H1 (cell line): Measurements from ENCODE around the gene MRI1. TPM values are rescaled to one million over a fixed set of nuclear protein-coding genes. Genes with fewer than 3 reads are reported as not detected.

Experiments used
- CTCF ChIA-PET: fragments of 300-600 bp; sonication (Branson Sonifier 250); formaldehyde crosslinking; loops from one replicate; lab custom pipeline; 2021; ENCODE audit not compliant: partially characterized antibody; lab: Charles Lee
- POLR2A ChIA-PET: fragments of 300-600 bp; sonication (Branson Sonifier 250); formaldehyde crosslinking; loops from one replicate; lab custom pipeline; 2021; ENCODE audit warnings: inconsistent platforms; ENCODE audit not compliant: partially characterized antibody; lab: Charles Lee
- DNase-seq, 2 experiments: peaks; one replicate each; pipeline versions ENCODE4 v3.0.0 to v3.0.0-alpha.2; 2010 to 2022; ENCODE audit warnings: low spot score in 2 of 2, low read depth in 1 of 2, mixed read lengths in 1 of 2
- FAIRE-seq: peaks from 2 replicates; lab custom pipeline; 2011; peaks lifted over from hg19 to GRCh38; lab: Jason Lieb, UNC
- H2AFZ ChIP-seq: 2 replicates; pipeline ENCODE4 v1.8.1; 2012; ENCODE audit warnings: low read length, inconsistent platforms
- H2AK5ac ChIP-seq: 2 replicates; pipeline ENCODE4 v1.6.1; 2013; ENCODE audit warnings: low read depth, low read length
- H2BK120ac ChIP-seq: replicated peaks from 2 replicates; pipeline ENCODE3; 2013; ENCODE audit warnings: low read depth, low read length, inconsistent platforms
- H2BK12ac ChIP-seq: 2 replicates; pipeline ENCODE4 v1.6.1; 2013; ENCODE audit warnings: low read depth, low read length
- H2BK15ac ChIP-seq: 2 replicates; pipeline ENCODE4 v1.6.1; 2013; ENCODE audit warnings: low read length
- H2BK20ac ChIP-seq: 2 replicates; pipeline ENCODE4 v1.6.1; 2013; ENCODE audit warnings: low read length
- H2BK5ac ChIP-seq: 2 replicates; pipeline ENCODE4 v1.6.1; 2013; ENCODE audit warnings: low read depth, low read length
- H3K14ac ChIP-seq: 2 replicates; pipeline ENCODE4 v1.6.1; 2013; ENCODE audit warnings: inconsistent platforms; ENCODE audit not compliant: insufficient read length
- H3K18ac ChIP-seq: 2 replicates; pipeline ENCODE4 v1.6.1; 2013; ENCODE audit warnings: low read length; ENCODE audit errors: extremely low read depth
- H3K23ac ChIP-seq: 2 replicates; pipeline ENCODE4 v1.6.1; 2013; ENCODE audit warnings: inconsistent platforms; ENCODE audit not compliant: insufficient read length
- H3K23me2 ChIP-seq: 2 replicates; pipeline ENCODE4 v1.6.1; 2013; ENCODE audit warnings: low read depth, low read length
- H3K27ac ChIP-seq: 2 replicates; pipeline ENCODE4 v1.6.1; 2011; ENCODE audit warnings: low read depth, low read length, inconsistent platforms
- H3K27me3 ChIP-seq, 4 experiments: replicated peaks in 1 of 4; 1 replicate in 1 of 4; 2 replicates in 3 of 4; pipeline versions ENCODE4 v1.6.1 to v1.8.1; 2011 to 2013; ENCODE audit warnings: low read length in 3 of 4, mild to moderate bottlenecking in 3 of 4, inconsistent platforms in 2 of 4, mixed read lengths in 2 of 4, moderate library complexity in 1 of 4; ENCODE audit not compliant: control insufficient read depth in 3 of 4, insufficient read depth in 3 of 4; ENCODE audit errors: extremely low read depth in 1 of 4
- H3K36me3 ChIP-seq, 4 experiments: 2 replicates each; pipeline versions ENCODE4 v1.6.1 to v1.8.1; 2011 to 2013; ENCODE audit warnings: mild to moderate bottlenecking in 4 of 4, low read length in 3 of 4, moderate library complexity in 2 of 4, control low read depth in 1 of 4, inconsistent platforms in 1 of 4; ENCODE audit not compliant: insufficient read depth in 4 of 4, control insufficient read depth in 2 of 4
- H3K4ac ChIP-seq: replicated peaks from 2 replicates; pipeline ENCODE3; 2013; ENCODE audit warnings: low read length, low read depth, mixed read lengths, inconsistent platforms; ENCODE audit not compliant: insufficient read length
- H3K4me1 ChIP-seq, 4 experiments: replicated peaks in 1 of 4; 1 replicate in 1 of 4; 2 replicates in 3 of 4; pipeline versions ENCODE4 v1.6.1 to v1.8.1; 2011 to 2013; ENCODE audit warnings: low read length in 3 of 4, inconsistent platforms in 2 of 4, mixed read lengths in 1 of 4; ENCODE audit not compliant: insufficient read depth in 4 of 4, control insufficient read depth in 3 of 4
- H3K4me2 ChIP-seq, 2 experiments: 2 replicates each; pipeline versions ENCODE4 v1.6.1 to v1.8.1; 2011 to 2013; ENCODE audit warnings: low read depth in 2 of 2, low read length in 2 of 2, control low read depth in 1 of 2, inconsistent platforms in 1 of 2, mild to moderate bottlenecking in 1 of 2; ENCODE audit not compliant: insufficient read depth in 1 of 2
- H3K4me3 ChIP-seq, 4 experiments: fragments of 200-600, 300-600 bp in 1 of 4; sonication (generic), shearing (Covaris generic), sonication (Bioruptor Twin) in 1 of 4; 2 replicates each; pipeline versions ENCODE4 v1.5.1 to v1.8.1; 2011 to 2016; ENCODE audit warnings: low read length in 4 of 4, low read depth in 3 of 4, control low read depth in 2 of 4, inconsistent platforms in 2 of 4, mild to moderate bottlenecking in 2 of 4, mixed read lengths in 1 of 4, moderate library complexity in 1 of 4; ENCODE audit not compliant: insufficient read depth in 2 of 4; ENCODE audit errors: extremely low read depth in 1 of 4
- H3K56ac ChIP-seq: replicated peaks from 2 replicates; pipeline ENCODE3; 2013; ENCODE audit warnings: low read depth, mild to moderate bottlenecking, mixed read lengths, low read length, inconsistent platforms; ENCODE audit not compliant: insufficient read length
- H3K79me1 ChIP-seq: 2 replicates; pipeline ENCODE4 v1.6.1; 2013; ENCODE audit warnings: low read depth, low read length, control low read depth
- H3K79me2 ChIP-seq, 2 experiments: 2 replicates each; pipeline versions ENCODE4 v1.6.1 to v1.8.1; 2012 to 2013; ENCODE audit warnings: low read length in 2 of 2, mild to moderate bottlenecking in 2 of 2, inconsistent platforms in 1 of 2; ENCODE audit not compliant: insufficient read depth in 2 of 2, control insufficient read depth in 1 of 2
- H3K9ac ChIP-seq, 4 experiments: replicated peaks in 1 of 4; 1 replicate in 1 of 4; 2 replicates in 3 of 4; pipeline versions ENCODE4 v1.6.1 to v1.8.1; 2011 to 2013; ENCODE audit warnings: low read depth in 3 of 4, low read length in 3 of 4, control low read depth in 2 of 4, mild to moderate bottlenecking in 2 of 4, moderate library complexity in 2 of 4, inconsistent platforms in 1 of 4; ENCODE audit errors: extremely low read depth in 1 of 4
- H3K9me3 ChIP-seq, 2 experiments: 2 replicates each; pipeline versions ENCODE4 v1.6.1 to v1.8.1; 2012 to 2013; ENCODE audit warnings: mild to moderate bottlenecking in 2 of 2, moderate library complexity in 2 of 2, control low read depth in 1 of 2, inconsistent platforms in 1 of 2, low read depth in 1 of 2, low read length in 1 of 2, mixed read lengths in 1 of 2; ENCODE audit not compliant: insufficient read depth in 2 of 2
- H4K20me1 ChIP-seq, 2 experiments: replicated peaks in 1 of 2; 2 replicates each; pipeline versions ENCODE3 to v1.8.1; 2011 to 2013; ENCODE audit warnings: inconsistent platforms in 2 of 2, low read length in 2 of 2, mild to moderate bottlenecking in 1 of 2; ENCODE audit not compliant: insufficient read depth in 2 of 2, control insufficient read depth in 1 of 2
- H4K5ac ChIP-seq: 2 replicates; pipeline ENCODE4 v1.6.1; 2013; ENCODE audit warnings: low read length, low read depth, mixed read lengths, inconsistent platforms; ENCODE audit not compliant: insufficient read length
- H4K8ac ChIP-seq: 2 replicates; pipeline ENCODE4 v1.8.0; 2013; ENCODE audit warnings: mild to moderate bottlenecking, moderate library complexity, low read length, inconsistent platforms; ENCODE audit not compliant: insufficient read depth; ENCODE audit errors: extremely low read depth
- H4K91ac ChIP-seq: replicated peaks from 2 replicates; pipeline ENCODE3; 2013; ENCODE audit warnings: low read length, mixed read lengths, inconsistent platforms; ENCODE audit not compliant: insufficient read length
- ATF2 ChIP-seq: IDR thresholded peaks from 2 replicates; pipeline ENCODE4 v1.6.1; 2012; ENCODE audit warnings: low read length, inconsistent platforms
- CEBPB ChIP-seq: IDR thresholded peaks from 2 replicates; pipeline ENCODE4 v1.6.1; 2012; ENCODE audit warnings: low read depth, low read length
- EP300 ChIP-seq, 2 experiments: IDR thresholded peaks; 1 replicate in 1 of 2; 2 replicates in 1 of 2; pipeline ENCODE4 v1.6.1; 2011 to 2012; ENCODE audit warnings: low read depth in 2 of 2, low read length in 2 of 2, mild to moderate bottlenecking in 2 of 2, borderline replicate concordance in 1 of 2, inconsistent platforms in 1 of 2, moderate library complexity in 1 of 2
- HDAC6 ChIP-seq: IDR thresholded peaks from one replicate; pipeline ENCODE4 v1.7.1; 2012; ENCODE audit warnings: low read depth, mild to moderate bottlenecking, inconsistent platforms, low read length, moderate library complexity
- SAP30 ChIP-seq: fragments of 300-600 bp; sonication (generic); IDR thresholded peaks from 2 replicates; pipeline ENCODE4 v1.7.1; 2012; ENCODE audit warnings: low read length, moderate library complexity, mild to moderate bottlenecking, inconsistent platforms; ENCODE audit not compliant: insufficient read depth, insufficient replicate concordance
- SP1 ChIP-seq: IDR thresholded peaks from 2 replicates; pipeline ENCODE4 v1.6.1; 2011; ENCODE audit warnings: low read depth, low read length
- SRF ChIP-seq: IDR thresholded peaks from 2 replicates; pipeline ENCODE4 v1.6.1; 2011; ENCODE audit warnings: mild to moderate bottlenecking, low read depth, low read length, moderate library complexity
- TAF7 ChIP-seq: optimal IDR thresholded peaks from 2 replicates; pipeline ENCODE3; 2011; ENCODE audit warnings: low read depth, mild to moderate bottlenecking, inconsistent platforms, low read length, moderate library complexity, borderline replicate concordance
- TBP ChIP-seq: IDR thresholded peaks from 2 replicates; pipeline ENCODE4 v1.6.1; 2011; ENCODE audit warnings: low read depth, low read length, improper control_type of control experiment
- TCF12 ChIP-seq: IDR thresholded peaks from 2 replicates; pipeline ENCODE4 v1.6.1; 2011; ENCODE audit warnings: low read depth, mild to moderate bottlenecking, low read length
- TEAD4 ChIP-seq: IDR thresholded peaks from 2 replicates; pipeline ENCODE4 v1.6.1; 2012; ENCODE audit warnings: low read depth, low read length, inconsistent platforms, mixed read lengths
- WGBS, 2 experiments: shearing (Covaris generic) in 1 of 2; methylation state at CpG; one replicate each; pipeline versions ENCODE4 v1.1.6 to v1.1.7; 2013 to 2015; ENCODE audit warnings: low lambda C conversion rate in 2 of 2, mixed read lengths in 2 of 2, inconsistent platforms in 1 of 2, low coverage in 1 of 2, missing lambda C conversion rate in 1 of 2; ENCODE audit not compliant: insufficient replicate concordance in 2 of 2, insufficient coverage in 1 of 2, insufficient read length in 1 of 2; ENCODE audit errors: extremely low coverage in 1 of 2, missing lambda C conversion rate in 1 of 2; 5-methylcytosine and 5-hydroxymethylcytosine counted together
- polyA plus RNA-seq, 7 experiments: library from polyadenylated mRNA; depleted of rRNA in 3 of 7; stranded (reverse) in 5 of 7; unstranded in 2 of 7; fragments of >200 nt in 5 of 7; fragments of 200-250 nt in 2 of 7; gene quantifications; 1 replicate in 5 of 7; 2 replicates in 1 of 7; 4 replicates in 1 of 7; pipeline versions ENCODE4 v1.2.1 to v1.2.3, GENCODE V29; 2011 to 2013; ENCODE audit warnings: missing spikeins in 2 of 7, mixed read lengths in 2 of 7
- total RNA-seq: library from RNA; stranded (reverse); fragmentation: NEBNext Ultra II Directional; extraction: Animal tissue kit (Norgen Biotek cat#: 25700); gene quantifications from 2 replicates; pipeline ENCODE4 v1.2.1, GENCODE V29; 2021

Gene MRI1
- total and polyA plus RNA-seq, 2 of the 8 experiments (the other 6 are each of a cell fraction or from before 2014, with no cell fraction given): 24.5 to 29.5 TPM

GRCh38 chr19:13732337-13732736 lies 32.0 kb upstream of the MRI1 start:
- CTCF ChIA-PET: interaction anchor here (0.9 to 3.0 kb wide), 4 partner anchors 10 to 311 kb away, joined by 3 to 13 read pairs (median 4); no protein-coding TSS in a partner anchor

More at GRCh38 chr19:13732337-13732736, 32.0 kb upstream of the MRI1 start:
- H4K8ac ChIP-seq: no peak overlapping the region
- H3K4me1 ChIP-seq: peaks cover 0 to 5% (median 0%) of the 10 kb centered on the region in 4 experiments; a peak in 2 of 7 replicates
- H3K79me1 ChIP-seq: no peaks in the 10 kb centered on the region; the same call in 1 of the 2 replicates
- no peak overlapping the region for H2BK12ac ChIP-seq
- H3K36me3 ChIP-seq: no peaks in the 10 kb centered on the region; a peak in 1 of 8 replicates
- peaks cover 4% of the 10 kb centered on the region for H3K23me2 ChIP-seq
- peak overlapping the region in 3 of 4 experiments; percentile 48 to 61 (median 61); a peak in 4 of 8 replicates for H3K4me3 ChIP-seq
- no peak overlapping the region for H4K5ac ChIP-seq
- H3K27ac ChIP-seq: no peak overlapping the region
- WGBS, 2 experiments: 88% methylated on average over 7 of the region's 8 CpGs; no CpG with 5 or more reads in 1 of the 2 experiments
- no peak overlapping the region for H3K4ac ChIP-seq
- peak overlapping the region in 1 of 4 experiments; percentile 81; a peak in 1 of 7 replicates for H3K9ac ChIP-seq
- H3K9me3 ChIP-seq: no peaks in the 10 kb centered on the region
- FAIRE-seq: no peak
- H2BK15ac ChIP-seq: no peak overlapping the region
- peak overlapping the region; percentile 81 to 88; a peak in 3 of 4 replicates for H3K4me2 ChIP-seq
- H2BK5ac ChIP-seq: no peak overlapping the region
- H4K20me1 ChIP-seq: no peaks in the 10 kb centered on the region
- H3K27me3 ChIP-seq: no peaks in the 10 kb centered on the region
- H2AK5ac ChIP-seq: no peak overlapping the region
- no peak overlapping the region for H4K91ac ChIP-seq
- H3K79me2 ChIP-seq: no peaks in the 10 kb centered on the region
- no peak overlapping the region for H2BK120ac ChIP-seq
- no peak overlapping the region for H3K56ac ChIP-seq
- H2AFZ ChIP-seq: no peak overlapping the region
- H3K18ac ChIP-seq: no peak overlapping the region
- H3K23ac ChIP-seq: no peak overlapping the region
- H3K14ac ChIP-seq: no peak overlapping the region
- TF ChIP-seq TEAD4 (no peak), SRF (no peak), CEBPB (no peak), HDAC6 (no peak), TAF7 (no peak), SAP30 (no peak), TCF12 (no peak), EP300 (IDR thresholded peaks at IDR 0.05; ENCODE audit: borderline replicate concordance in 1 of 2, low read depth in 2 of 2, low read length in 2 of 2) (no peak), SP1 (no peak), TBP (no peak), ATF2 (no peak)
- POLR2A ChIA-PET: interaction anchor here (1.1 kb wide), 1 partner anchor 8 kb away, joined by 4 read pairs; no protein-coding TSS in a partner anchor
- no peak for DNase-seq
- no peak overlapping the region for H2BK20ac ChIP-seq
